Panc1 (cell line): Measurements from ENCODE around the gene LRRK1. TPM values are rescaled to one million over a fixed set of nuclear protein-coding genes. Genes with fewer than 3 reads are reported as not detected.

Experiments
- ATAC-seq: fragments of 200-7000 bp; cut with Tn5 transposase; 2 replicates; pipeline ENCODE4 v1.9.1; 2020; ENCODE audit warnings: mild to moderate bottlenecking, moderate library complexity
- BruUV-seq: library from RNA; stranded (reverse); fragments of 400-500 nt; replicated peaks from 2 replicates; lab custom pipeline; 2021; lab: Mats Ljungman, UMichigan
- CTCF ChIA-PET: fragments of 300-600 bp; sonication (Branson Sonifier 250); formaldehyde crosslinking; loops from one replicate; lab custom pipeline; 2022; ENCODE audit warnings: antibody characterized with exemption; lab: Charles Lee
- POLR2A ChIA-PET: fragments of 300-600 bp; sonication (Branson Sonifier 250); formaldehyde crosslinking; loops from one replicate; lab custom pipeline; 2022; ENCODE audit warnings: antibody characterized with exemption; lab: Charles Lee
- DNase-seq: peaks from one replicate; pipeline ENCODE4 v3.0.0-alpha.2; 2010; ENCODE audit warnings: low read depth, low spot score
- H3K27ac ChIP-seq: 2 replicates; pipeline ENCODE4 v1.5.1; 2011; ENCODE audit warnings: mild to moderate bottlenecking, low read length, inconsistent platforms
- H3K27me3 ChIP-seq: fragments of 200-500 bp; sonication (Bioruptor generic); 2 replicates; pipeline ENCODE4 v1.6.0; 2014; ENCODE audit warnings: low read length, inconsistent platforms; ENCODE audit not compliant: control insufficient read depth, insufficient read depth
- H3K36me3 ChIP-seq: fragments of 200-500 bp; sonication (Bioruptor generic); 2 replicates; pipeline ENCODE4 v1.5.1; 2014; ENCODE audit warnings: inconsistent platforms, mild to moderate bottlenecking, low read length, moderate library complexity; ENCODE audit not compliant: control insufficient read depth, insufficient read depth
- H3K4me1 ChIP-seq: 2 replicates; pipeline ENCODE4 v1.5.1; 2011; ENCODE audit warnings: inconsistent platforms, mild to moderate bottlenecking, low read length, moderate library complexity; ENCODE audit not compliant: control insufficient read depth, insufficient read depth
- H3K4me3 ChIP-seq, 2 experiments: 2 replicates each; pipeline ENCODE4 v1.5.1; 2011 to 2012; ENCODE audit warnings: low read depth in 2 of 2, low read length in 2 of 2, mild to moderate bottlenecking in 2 of 2, inconsistent platforms in 1 of 2, moderate library complexity in 1 of 2
- H3K9me3 ChIP-seq: fragments of 200-500 bp; sonication (Bioruptor generic); 2 replicates; pipeline ENCODE4 v1.5.1; 2014; ENCODE audit warnings: low read depth, mild to moderate bottlenecking, inconsistent platforms, low read length, moderate library complexity; ENCODE audit not compliant: control insufficient read depth, insufficient read depth
- CTCF ChIP-seq: fragments of 450-650 bp; IDR thresholded peaks from 2 replicates; pipeline ENCODE4 v1.5.1; 2017; ENCODE audit warnings: mild to moderate bottlenecking
- POLR2AphosphoS5 ChIP-seq: IDR thresholded peaks from 2 replicates; pipeline ENCODE4 v1.6.1; 2012; ENCODE audit warnings: mild to moderate bottlenecking, low read depth, low read length, moderate library complexity
- REST ChIP-seq, 2 experiments: IDR thresholded peaks; 2 replicates each; pipeline ENCODE4 v1.6.1; 2011 to 2012; ENCODE audit warnings: low read depth in 2 of 2, control low read depth in 1 of 2, low read length in 1 of 2, mild to moderate bottlenecking in 1 of 2, moderate library complexity in 1 of 2; ENCODE audit not compliant: insufficient read depth in 1 of 2
- SIN3A ChIP-seq: IDR thresholded peaks from 2 replicates; pipeline ENCODE4 v1.6.1; 2012; ENCODE audit warnings: low read depth, mild to moderate bottlenecking, low read length, moderate library complexity, borderline replicate concordance; ENCODE audit not compliant: insufficient read depth
- TCF7L2 ChIP-seq: IDR thresholded peaks from 2 replicates; pipeline ENCODE4 v1.6.1; 2011; ENCODE audit warnings: mild to moderate bottlenecking, low read depth, low read length, inconsistent platforms
- in situ Hi-C: cut with HindIII; loops from 2 replicates; pipeline ENCODE4 v1.10.0; 2016; ENCODE audit warnings: low sequenced_read_pairs, low pct_unique_long_range_greater_than_20kb
- intact Hi-C: fragments of 100-400 bp; cut with micrococcal nuclease; formaldehyde crosslinking; loops from one replicate; pipeline ENCODE4 v1.10.0; 2022; ENCODE audit not compliant: unreplicated experiment
- total RNA-seq: library from RNA; stranded (reverse); gene quantifications from one replicate; pipeline ENCODE4 v1.2.1, GENCODE V29; 2021; ENCODE audit not compliant: unreplicated experiment

Gene LRRK1
- total RNA-seq, 1 experiment from 2014 or later: 88.0 TPM

GRCh38 chr15:100928632-100929280, 9.6 kb downstream of the LRRK1 start:
- Histone ChIP-seq H3K4me1 (peaks cover 49% of the 10 kb centered on the region), H3K4me3 (no peak overlapping the region), H3K36me3 (peaks cover 28% of the 10 kb centered on the region), H3K27ac (peak overlapping the region; percentile 87), H3K27me3 (no peaks in the 10 kb centered on the region), H3K9me3 (no peaks in the 10 kb centered on the region)
- no peak for DNase-seq
- ChIA-PET POLR2A (interaction anchor here (1.1 kb wide), 1 partner anchor 31 kb away, joined by 3 read pairs; no protein-coding TSS in a partner anchor), CTCF (no interaction called here)
- BruUV-seq: no TSS peak
- no peak for ATAC-seq
- no peak for TF ChIP-seq CTCF
- no peak; the same call in 1 of the 2 replicates for TF ChIP-seq POLR2AphosphoS5
- TF ChIP-seq SIN3A: no peak
- TF ChIP-seq REST (IDR thresholded peaks at IDR 0.05; ENCODE audit: insufficient read depth in 1 of 2, low read depth in 2 of 2, low read length in 1 of 2): no peak
- no peak for TF ChIP-seq TCF7L2
- in situ Hi-C loops: no loop called here
- intact Hi-C loops: no loop called here

GRCh38 chr15:100929641-100930042, 10.5 kb downstream of the LRRK1 start:
- POLR2A ChIA-PET: interaction anchor here (1.0 kb wide), 1 partner anchor 11 kb away, joined by 3 read pairs; no protein-coding TSS in a partner anchor
- CTCF ChIA-PET: no interaction called here

More at GRCh38 chr15:100929641-100930042, 10.5 kb downstream of the LRRK1 start:
- TF ChIP-seq SIN3A: no peak
- TF ChIP-seq TCF7L2: peak; percentile 62; the same call in 1 of the 2 replicates
- no peak for TF ChIP-seq REST (IDR thresholded peaks at IDR 0.05; ENCODE audit: insufficient read depth in 1 of 2, low read depth in 2 of 2, low read length in 1 of 2)
- peak; percentile 58; the same call in 1 of the 2 replicates for TF ChIP-seq POLR2AphosphoS5
- no peak for TF ChIP-seq CTCF
- Histone ChIP-seq H3K4me3 (no peak overlapping the region), H3K36me3 (peaks cover 30% of the 10 kb centered on the region), H3K27ac (peak overlapping the region; percentile 87), H3K9me3 (no peaks in the 10 kb centered on the region), H3K4me1 (peaks cover 49% of the 10 kb centered on the region), H3K27me3 (no peaks in the 10 kb centered on the region)
- DNase-seq (no peak), ATAC-seq (peak; percentile 64)
- in situ Hi-C loops: no loop called here
- intact Hi-C loops: no loop called here
- BruUV-seq: no TSS peak
